ENCODE measurements around the gene CNTNAP2.
"Not testable (repeated sequence)": the region's sequence is repeated elsewhere in the genome, so short reads cannot be mapped to it uniquely, and the experiment has no call there.

CNTNAP2 gene

DNA sequence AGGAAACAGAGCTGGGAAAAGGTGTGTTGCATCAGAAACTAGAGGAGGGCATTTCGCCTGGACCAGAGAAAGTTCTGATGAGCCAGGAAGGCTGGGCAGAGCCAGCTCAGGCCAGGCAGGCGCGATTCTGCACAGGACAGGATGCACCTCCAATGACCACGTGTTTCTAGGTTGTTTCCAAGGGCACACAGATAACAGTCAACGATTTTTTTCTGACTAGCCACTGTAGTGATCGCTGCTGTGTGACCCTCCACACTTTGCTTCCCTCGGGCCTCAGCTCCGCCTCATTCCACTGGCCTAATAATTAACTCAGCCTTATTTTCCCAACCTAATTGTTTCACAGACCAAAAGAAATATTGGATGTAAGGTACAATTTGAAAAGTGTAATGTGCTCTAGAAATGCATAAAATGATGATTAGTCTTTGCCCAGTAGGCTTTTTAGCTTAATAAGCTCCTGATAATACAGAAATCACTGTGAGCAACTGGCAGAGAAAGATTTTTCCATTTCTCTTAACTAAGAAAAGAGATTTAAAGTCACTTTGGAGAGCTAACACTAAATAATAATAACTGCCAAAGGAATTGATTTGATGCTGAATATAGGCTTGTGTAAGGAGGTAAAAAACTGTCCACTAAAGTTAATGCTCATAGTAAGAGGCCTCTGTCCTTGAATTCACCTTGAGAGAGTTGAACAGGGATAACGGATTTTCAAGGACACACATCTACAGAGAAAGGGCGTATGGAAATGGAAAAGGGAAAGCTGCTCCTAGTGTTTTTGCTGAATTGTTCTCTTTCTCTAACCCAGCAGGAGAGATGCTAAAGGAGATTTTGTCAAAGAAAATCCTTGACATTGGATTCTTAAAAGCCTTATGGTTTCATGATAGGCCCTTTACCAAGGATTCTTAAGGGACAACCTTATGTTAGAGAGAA is 2183.0 kb downstream of the CNTNAP2 start:
- no peak for DNase-seq

DNA sequence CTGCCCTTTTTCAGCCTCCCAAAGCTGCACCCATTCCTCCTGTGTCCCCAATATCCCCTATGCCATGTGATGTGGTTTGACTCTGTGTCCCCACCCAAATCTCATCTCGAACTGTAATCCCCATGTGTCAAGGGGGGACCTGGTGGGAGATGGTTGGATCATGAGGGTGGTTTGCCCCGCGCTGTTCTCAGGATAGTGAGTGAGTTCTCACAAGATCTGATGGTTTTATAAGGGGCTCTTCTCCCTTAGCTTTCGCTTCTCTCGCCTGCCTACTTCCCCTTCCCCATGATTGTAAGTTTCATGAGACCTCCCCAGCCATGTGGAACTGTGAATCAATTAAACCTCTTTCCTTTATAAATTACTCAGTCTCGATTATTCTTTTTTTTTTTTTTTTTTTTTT is 2185.8 kb downstream of the CNTNAP2 start:
- DNase-seq, result not testable (repeated sequence)

DNA sequence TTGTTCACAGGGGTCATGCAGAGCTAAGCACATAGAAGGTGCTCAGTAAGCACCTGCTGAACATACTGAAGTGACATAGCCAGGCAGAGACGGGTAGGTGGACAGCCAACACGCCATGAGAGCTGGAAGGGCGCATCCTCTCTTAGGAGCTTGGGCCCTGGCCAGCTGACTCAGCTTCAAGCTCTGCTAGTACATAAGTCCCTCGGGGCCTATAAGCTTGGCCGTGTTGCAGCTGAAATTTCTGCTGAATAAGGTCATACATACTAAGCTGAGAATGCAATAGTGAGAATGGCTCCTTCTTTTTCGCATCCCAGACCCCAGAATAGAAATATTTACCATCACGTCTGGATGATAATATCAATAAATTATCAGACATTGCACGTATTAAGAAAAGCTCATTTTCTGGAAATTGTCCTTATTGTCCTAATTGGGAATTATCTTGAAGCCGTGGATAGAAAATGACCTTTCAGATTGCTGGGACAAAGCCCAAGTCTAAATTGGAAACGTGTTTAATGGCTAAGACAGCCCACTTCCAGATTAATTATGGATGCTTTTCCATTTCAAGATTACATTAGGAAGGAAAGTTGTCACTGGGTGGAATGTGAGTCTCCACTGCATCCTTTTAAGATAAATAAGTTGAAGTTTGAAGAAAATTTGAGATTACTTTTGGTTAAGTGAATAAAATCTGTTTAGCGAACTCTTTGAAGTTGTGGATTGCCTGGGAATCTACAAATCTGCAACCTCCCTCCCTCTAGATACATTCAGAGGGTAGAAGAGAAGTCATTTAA is 2186.9 kb downstream of the CNTNAP2 start:
- no peak for DNase-seq

DNA sequence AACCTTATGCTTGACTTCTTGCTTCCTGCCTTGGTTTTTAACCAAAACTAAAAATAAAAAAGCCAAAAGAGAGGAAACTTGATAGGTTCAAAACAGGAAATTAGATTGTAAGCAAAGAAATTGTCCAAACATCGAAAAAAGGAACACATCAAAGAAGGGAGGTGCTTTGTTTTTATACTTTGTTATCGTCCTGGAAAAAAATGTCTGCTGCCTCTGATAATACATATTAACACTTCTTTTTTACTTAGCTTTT is 2187.4 kb downstream of the CNTNAP2 start:
- DNase-seq, result no peak

DNA sequence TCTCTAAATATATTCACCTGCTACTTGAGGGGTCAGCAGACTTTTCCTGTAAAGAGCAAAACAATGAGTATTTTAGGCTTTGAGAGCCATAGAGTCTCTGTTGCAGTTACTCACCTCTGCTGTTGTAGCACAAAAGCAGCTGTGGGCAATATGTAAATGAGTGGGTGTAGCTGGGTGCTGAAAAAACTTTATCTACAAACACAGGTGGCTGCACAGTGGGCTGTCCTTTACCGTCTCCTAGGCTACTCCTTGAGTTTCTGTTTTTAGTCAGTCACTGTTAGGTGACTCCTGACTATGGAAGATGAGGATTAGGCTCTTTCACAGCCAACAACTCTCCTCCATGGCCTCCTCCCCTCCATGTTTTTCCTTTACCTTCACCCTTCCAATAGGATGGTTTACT is 2187.9 kb downstream of the CNTNAP2 start:
- no peak for DNase-seq

DNA sequence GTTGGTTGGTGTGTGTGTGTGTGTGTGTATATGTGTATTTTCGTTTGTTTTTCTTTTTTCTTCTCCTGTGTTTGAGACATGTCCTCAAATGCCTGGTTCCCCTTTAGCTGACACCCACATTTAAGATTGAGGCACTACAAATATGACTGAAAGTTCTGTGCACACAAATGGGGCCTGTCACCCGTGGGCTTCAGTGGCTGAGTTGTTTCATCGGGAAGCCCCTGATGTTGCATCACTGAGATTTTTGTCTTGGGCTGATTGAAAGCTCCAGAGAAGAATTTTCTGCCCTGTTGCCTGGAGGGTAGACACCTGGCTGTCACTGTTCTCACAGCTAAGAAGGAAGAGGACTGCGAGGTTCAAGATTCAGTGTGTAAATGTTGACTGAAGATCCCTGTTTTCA is 2190.2 kb downstream of the CNTNAP2 start:
- no peak for DNase-seq

DNA sequence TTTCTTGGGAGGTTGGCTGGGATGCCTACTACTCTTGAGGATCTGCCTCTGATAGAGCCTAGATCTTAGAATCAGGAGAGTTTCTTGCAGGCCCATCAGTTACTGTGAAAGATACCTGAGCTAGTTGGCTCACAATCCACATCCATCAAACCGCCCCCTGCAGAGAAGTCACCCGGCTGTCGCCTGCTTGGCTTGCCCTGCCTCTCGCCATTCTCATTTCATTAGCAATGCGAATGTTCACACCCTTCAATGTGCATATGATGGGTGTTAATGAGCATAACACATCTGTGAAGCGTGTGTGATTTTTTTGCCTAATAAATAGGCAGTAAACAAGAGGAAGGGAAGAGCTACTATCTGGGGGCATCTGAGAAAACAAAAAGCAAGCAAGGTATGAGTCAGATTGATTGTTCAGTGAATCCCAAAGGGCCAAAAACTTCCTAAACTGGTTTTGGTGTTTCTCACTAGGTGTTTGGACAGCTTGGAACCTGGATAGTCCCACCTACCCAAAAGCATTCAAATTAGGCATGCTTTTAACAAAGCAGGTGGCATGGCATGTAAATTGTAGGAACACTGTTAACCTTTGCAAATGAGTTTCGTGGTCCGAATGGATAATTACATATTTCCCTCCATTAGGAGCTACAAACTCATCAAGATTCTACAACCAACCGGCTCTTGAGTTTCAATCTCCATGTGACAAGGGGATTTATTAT is 2201.7 kb downstream of the CNTNAP2 start:
- no peak for DNase-seq

DNA sequence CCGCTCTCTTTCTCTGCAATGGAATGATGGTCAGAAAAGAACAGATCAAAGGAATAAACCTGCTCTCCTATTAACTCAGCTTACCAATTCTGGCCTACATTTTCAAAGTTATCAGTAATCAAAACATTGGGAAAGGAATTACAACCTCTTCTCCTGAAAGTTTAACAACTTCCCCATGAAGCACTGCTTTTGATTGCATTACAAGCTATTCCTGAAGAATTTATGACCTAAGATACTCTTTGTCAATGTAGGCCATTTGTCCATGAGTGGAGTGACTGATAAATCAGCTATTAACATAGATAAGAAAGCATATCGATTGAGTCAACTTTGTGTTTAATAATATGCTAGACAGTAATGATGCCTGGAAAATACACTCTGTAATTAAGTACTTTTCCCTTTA is 2202.2 kb downstream of the CNTNAP2 start:
- DNase-seq, result no peak

DNA sequence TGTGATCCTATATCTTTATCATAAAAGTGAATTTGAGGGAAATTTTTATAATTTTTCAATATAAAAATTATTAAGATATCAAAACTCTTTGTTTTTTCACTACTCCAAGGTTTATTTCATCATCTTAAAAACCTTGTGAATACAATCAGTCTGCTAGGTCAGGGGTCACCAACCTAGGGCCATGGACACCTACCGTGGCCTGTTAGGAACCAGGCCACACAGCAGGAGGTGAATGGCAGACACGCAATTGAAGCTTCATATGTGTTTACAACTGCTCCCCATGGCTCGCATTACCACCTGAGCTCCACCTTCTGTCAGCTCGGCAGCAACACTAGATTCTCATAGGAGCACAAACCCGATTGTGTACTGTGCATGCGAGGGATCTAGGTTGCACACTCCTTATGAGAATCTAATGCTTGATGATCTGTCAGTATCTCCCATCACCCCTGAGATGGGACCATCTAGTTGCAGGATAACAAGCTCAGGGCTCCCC is 2202.8 kb downstream of the CNTNAP2 start:
- no peak for DNase-seq

DNA sequence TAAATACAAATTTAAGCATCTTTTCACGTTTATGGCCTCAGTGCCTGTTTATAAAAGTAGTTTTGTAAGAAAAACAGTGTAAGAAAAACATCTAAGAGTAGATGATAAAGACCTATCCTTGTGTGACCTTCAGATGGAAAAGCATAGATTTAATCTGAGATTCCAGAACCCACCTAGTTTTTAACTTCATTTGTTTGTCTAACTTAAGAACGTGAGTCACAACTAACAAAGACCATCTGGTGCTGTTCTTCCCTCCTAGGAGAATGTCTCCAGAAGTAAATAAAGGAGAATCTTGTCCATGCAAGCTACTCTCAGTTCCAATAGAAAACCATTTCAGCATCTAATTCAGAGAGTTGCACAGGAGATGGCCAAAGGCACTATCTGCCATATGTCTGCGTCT is 2208.6 kb downstream of the CNTNAP2 start:
- no peak for DNase-seq

DNA sequence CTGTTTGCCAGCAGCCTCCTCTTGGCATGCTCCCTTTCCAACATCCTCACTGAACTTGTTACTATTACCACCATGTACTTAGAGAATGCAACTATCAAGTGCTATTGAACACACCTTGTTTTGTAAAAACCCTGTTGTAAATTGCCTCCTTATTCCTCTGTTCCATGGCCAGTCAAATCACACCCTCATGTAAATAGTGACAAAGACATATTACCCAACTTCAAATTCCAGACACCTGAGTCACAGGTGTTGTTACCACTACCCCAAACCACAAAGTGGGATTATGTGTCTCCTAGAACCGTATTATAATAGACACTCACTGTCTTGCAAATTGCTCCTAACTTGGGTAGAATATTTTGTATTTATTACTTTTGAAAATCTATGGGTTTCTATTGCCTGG is 2210.8 kb downstream of the CNTNAP2 start:
- DNase-seq, result no peak

DNA sequence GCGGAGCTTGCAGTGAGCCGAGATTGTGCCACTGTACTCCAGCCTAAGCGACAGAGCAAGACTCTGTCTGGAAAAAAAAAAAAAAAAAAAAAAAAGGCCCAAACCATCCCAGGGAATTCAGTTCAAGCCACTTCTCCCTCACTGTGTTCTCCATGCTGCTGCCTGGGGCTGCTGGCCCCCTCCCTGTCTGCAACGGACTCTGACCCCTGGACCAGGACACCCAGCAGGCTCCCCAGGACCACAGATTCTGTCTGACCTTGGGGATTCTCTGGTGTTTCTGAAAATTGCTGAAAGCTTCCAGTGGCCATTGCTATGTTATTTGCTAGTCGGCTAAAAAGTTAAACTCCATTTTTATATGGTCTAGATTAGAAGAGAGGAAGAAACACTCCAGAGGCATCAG is 2212.3 kb downstream of the CNTNAP2 start:
- DNase-seq, result no peak

DNA sequence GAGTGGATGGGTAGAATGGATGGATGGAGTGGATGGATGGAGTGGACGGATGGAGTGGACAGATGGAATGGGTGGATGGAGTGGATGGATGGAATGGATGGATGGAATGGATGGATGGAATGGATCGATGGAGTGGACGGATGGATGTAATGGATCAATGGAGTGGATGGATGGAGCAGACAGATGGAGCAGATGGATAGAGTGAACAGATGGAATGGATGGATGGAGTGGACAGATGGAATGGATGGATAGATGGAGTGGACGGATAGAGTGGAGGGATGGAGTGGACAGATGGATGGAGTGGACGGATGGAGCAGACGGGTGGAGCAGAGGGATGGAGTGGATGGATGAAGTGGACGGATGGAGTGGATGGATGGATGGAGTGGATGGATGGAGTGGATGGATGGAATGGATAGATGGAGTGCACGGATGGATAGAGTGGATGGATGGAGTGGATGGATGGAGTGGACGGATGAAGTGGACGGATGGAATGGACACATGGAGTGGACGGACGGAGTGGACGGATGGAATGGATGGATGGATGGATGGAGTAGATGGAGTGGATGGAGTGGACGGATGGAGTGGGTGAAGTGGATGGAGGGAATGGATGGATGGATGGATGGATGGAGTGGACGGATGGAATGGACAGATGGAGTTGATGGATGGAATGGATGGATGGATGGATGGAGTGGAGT is 2213.7 kb downstream of the CNTNAP2 start:
- DNase-seq, result no peak

DNA sequence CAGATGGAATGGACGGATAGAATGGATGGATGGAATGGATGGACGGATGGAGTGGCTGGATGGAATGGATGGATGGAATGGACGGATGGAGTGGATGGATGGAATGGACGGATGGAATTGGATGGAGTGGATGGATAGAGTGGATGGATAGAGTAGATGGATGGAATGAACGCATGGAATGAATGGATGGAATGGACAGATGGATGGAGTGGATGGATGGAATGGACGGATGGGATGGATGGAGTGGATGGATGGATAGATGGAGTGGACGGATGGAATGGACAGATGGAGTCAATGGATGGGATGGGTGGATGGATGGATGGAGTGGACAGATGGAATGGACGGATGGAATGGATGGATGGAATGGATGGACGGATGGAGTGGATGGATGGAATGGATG is 2214.2 kb downstream of the CNTNAP2 start:
- no peak for DNase-seq

DNA sequence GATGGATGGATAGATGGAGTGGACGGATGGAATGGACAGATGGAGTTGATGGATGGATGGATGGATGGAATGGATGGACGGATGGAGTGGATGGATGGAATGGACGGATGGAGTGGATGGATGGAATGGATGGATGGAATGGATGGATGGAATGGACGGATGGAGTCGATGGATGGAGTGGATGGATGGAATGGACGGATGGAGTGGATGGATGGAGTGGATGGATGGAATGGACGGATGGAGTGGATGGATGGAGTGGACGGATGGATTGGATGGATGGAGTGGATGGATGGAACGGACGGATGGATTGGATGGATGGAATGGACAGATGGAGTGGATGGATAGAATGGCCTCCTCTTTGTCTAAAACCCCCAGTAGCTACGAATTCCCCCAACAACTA is 2214.9 kb downstream of the CNTNAP2 start:
- DNase-seq, result not testable (repeated sequence)

DNA sequence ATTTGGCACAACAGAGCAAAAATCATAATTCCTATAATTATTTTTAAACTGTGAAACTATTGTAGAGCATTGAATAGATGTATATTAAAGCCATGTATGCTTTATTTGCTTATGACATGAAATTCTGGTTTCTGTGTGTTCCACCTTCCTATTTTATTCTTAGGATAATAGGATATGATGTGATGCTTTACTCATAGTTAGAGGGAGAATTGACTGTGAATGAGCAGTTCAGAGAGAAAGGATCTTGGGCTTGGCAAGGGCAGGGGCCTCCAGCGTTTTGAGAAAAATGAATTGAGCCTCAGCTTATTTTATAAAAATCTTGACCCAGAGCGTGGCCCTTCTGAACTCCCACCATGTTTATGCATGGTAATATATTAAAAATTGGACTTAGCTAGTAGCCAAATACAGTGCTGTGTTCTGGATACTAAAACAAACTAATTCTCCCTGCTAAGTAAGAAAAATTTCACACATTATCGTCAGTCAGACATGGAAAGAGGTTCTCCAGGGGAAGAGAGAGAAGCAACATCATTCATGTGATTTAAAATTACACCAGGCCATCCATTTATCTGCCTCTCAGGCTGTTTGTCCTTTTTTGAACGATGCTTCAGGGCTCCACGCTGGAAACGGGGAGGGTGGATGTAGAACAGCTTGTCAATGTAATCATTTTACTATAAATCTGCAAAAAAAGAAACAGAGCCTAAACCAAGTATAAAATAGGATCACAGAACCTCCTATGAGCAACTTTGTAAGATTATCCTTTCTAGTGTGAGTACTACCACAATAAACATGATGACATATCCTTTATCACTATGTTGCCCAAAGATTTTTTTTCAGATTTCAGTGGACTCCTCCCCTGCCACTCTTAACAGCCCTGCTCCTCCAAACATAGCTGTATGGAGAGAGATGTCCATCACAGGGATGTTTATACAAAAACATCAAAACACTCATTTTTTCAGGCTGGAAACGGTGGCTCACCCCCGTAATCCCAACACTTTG is 2215.9 kb downstream of the CNTNAP2 start:
- DNase-seq, result no peak

DNA sequence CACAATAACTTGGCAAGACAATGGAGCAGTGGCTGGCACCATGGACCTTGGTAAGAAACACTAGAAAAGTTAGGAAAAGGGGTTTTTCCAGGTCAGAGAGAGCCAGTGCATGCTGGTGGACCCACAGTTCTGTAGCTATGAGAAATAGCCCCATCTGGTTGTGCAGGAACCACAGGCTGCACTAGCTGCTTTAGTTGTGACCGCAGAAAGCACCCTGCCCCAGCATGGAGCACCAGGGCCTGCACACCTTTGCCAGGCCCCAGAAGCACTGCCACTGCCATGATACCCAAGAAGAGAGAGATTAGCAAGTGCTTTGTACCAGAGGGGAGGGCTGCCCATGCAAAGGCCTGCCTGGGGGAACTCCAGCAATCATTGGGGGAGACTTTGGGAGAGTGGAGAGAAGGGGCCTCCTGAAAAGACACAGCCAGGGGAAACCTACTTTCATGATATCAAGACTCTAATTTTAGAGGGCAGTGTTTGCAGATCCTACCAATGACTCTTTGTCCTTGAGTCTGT is 2217.9 kb downstream of the CNTNAP2 start:
- no peak for DNase-seq

DNA sequence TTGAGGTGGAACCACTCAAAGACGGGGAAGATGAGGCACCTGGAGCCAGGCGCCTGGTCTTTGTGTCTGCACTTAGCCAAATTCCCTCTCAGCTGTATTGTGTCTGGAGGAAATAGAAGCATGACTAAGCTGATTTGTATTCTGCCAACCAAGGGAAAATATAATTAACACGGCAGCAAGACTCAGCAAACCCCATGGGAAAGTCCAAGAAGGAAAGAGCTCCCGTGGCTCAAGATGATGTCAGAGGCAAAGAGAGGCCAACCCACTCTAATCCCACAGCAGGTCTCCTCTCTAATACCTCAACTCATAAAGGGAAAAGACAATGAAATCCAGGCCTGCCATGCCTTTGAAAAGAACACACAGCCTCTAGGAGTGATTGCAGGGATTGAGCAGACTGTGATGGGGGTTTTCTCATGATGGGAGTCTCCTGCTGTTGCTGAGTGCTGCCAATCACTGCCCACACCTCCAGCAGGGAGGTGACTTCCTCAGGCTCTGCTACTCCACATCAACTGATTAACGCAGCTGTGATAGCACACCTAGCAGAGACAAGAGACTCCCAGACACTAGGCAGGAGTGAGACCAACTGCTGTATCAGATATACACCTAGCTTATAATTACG is 2218.5 kb downstream of the CNTNAP2 start:
- DNase-seq, result no peak

DNA sequence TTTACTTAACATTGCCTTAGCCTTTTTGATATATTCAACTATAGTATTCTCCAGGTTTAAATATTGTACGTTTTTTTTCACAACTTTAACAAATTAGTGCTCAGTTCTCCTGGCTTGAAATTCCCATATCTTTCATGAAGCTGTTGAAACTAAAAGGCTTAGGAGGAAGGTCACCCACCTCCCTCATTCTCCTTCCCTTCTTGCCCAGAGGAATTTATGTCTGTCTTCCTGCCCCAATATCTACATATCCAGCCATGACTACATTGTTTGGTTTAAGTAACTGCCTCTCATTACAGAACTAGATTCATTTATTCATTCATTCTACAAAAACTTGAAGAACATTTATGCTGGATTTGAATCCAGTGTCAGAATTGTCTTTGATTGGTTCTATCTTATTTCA is 2219.2 kb downstream of the CNTNAP2 start:
- no peak for DNase-seq

DNA sequence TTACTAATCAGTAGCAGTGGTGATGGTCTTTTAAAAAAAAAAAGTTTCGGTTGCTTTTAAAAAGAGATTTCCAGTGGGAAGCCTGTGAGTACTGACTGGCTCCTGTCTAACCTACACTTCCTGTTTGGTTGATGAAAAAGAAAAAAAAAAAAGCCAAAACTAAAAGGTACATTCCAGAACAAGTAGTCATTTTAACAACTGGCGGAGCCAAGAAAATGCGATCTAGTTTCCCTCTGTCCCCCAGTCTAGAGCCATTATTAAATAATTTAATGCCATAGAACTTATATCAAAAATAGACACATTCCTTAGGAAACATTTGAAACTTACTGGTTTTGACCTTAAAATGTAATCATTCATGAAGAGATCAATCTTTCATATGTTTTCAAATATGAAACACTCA is 2219.8 kb downstream of the CNTNAP2 start:
- DNase-seq, result no peak
